Keratinocyte (primary cell): ENCODE results near the gene CREB3L1. TPM values are rescaled to one million over a fixed set of nuclear protein-coding genes. Genes with fewer than 3 reads are reported as not detected.

Experiments
- DNase-seq: peaks from one replicate; pipeline ENCODE4 v3.0.0-alpha.2; 2011; ENCODE audit warnings: low read depth, missing footprints, low spot score
- FAIRE-seq: peaks from 2 replicates; lab custom pipeline; 2011; peaks lifted over from hg19 to GRCh38; lab: Jason Lieb, UNC
- H2AFZ ChIP-seq: 2 replicates; pipeline ENCODE4 v1.6.0; 2012; ENCODE audit warnings: low read length, control low read depth, inconsistent platforms; ENCODE audit not compliant: control insufficient read depth
- H3K27ac ChIP-seq: 2 replicates; pipeline ENCODE4 v1.5.1; 2011; ENCODE audit warnings: low read length; ENCODE audit not compliant: control insufficient read depth, insufficient read depth
- H3K27me3 ChIP-seq: 3 replicates; pipeline ENCODE4 v1.6.0; 2011; ENCODE audit warnings: low read length; ENCODE audit not compliant: control insufficient read depth, insufficient read depth; ENCODE audit errors: extremely low read depth
- H3K36me3 ChIP-seq, 2 experiments: 2 replicates in 1 of 2; 3 replicates in 1 of 2; pipeline ENCODE4 v1.5.1; 2011; ENCODE audit warnings: low read length in 2 of 2, mild to moderate bottlenecking in 1 of 2; ENCODE audit not compliant: control insufficient read depth in 2 of 2, insufficient read depth in 2 of 2; ENCODE audit errors: extremely low read depth in 1 of 2
- H3K4me1 ChIP-seq: 3 replicates; pipeline ENCODE4 v1.5.1; 2011; ENCODE audit warnings: low read length; ENCODE audit not compliant: control insufficient read depth, insufficient read depth; ENCODE audit errors: extremely low read depth
- H3K4me2 ChIP-seq: 3 replicates; pipeline ENCODE4 v1.6.0; 2011; ENCODE audit warnings: low read depth, low read length; ENCODE audit not compliant: control insufficient read depth, insufficient read depth; ENCODE audit errors: extremely low read depth
- H3K4me3 ChIP-seq, 3 experiments: fragments of 200-600 bp in 1 of 3; sonication (generic) in 1 of 3; 2 replicates in 2 of 3; 3 replicates in 1 of 3; pipeline ENCODE4 v1.5.1; 2011 to 2016; ENCODE audit warnings: low read length in 3 of 3, mild to moderate bottlenecking in 3 of 3, control low read depth in 2 of 3, inconsistent platforms in 1 of 3, low read depth in 1 of 3, mixed read lengths in 1 of 3, mixed run types in 1 of 3, moderate library complexity in 1 of 3; ENCODE audit not compliant: control insufficient read depth in 2 of 3, insufficient read depth in 2 of 3; ENCODE audit errors: extremely low read depth in 1 of 3
- H3K79me2 ChIP-seq: 2 replicates; pipeline ENCODE4 v1.6.0; 2012; ENCODE audit warnings: low read length; ENCODE audit not compliant: control insufficient read depth, insufficient read depth
- H3K9ac ChIP-seq: 3 replicates; pipeline ENCODE4 v1.6.0; 2011; ENCODE audit warnings: low read length; ENCODE audit not compliant: control insufficient read depth, insufficient read depth; ENCODE audit errors: extremely low read depth
- H3K9me1 ChIP-seq: 3 replicates; pipeline ENCODE4 v1.6.0; 2011; ENCODE audit warnings: low read length; ENCODE audit not compliant: control insufficient read depth, insufficient read depth; ENCODE audit errors: extremely low read depth
- H3K9me3 ChIP-seq: 2 replicates; pipeline ENCODE4 v1.5.1; 2012; ENCODE audit warnings: low read depth, low read length; ENCODE audit not compliant: control insufficient read depth
- H4K20me1 ChIP-seq: 3 replicates; pipeline ENCODE4 v1.6.0; 2011; ENCODE audit warnings: low read length; ENCODE audit not compliant: control insufficient read depth, insufficient read depth; ENCODE audit errors: extremely low read depth
- EZH2 ChIP-seq: IDR thresholded peaks from one replicate; pipeline ENCODE4 v1.6.1; 2012; ENCODE audit warnings: inconsistent platforms, mild to moderate bottlenecking, low read length, moderate library complexity
- dilution Hi-C: fragments of 300-500 bp; cut with MboI; formaldehyde crosslinking; loops from one replicate; pipeline ENCODE4 v1.7.0; 2020; ENCODE audit warnings: low sequenced_read_pairs; ENCODE audit not compliant: extremely low pct_ligation_motif_present
- polyA plus RNA-seq, 5 experiments: library from polyadenylated mRNA; depleted of rRNA in 3 of 5; stranded (reverse) in 3 of 5; stranded (forward) in 1 of 5; unstranded in 1 of 5; fragments of >200 nt; gene quantifications; 1 replicate in 1 of 5; 2 replicates in 3 of 5; 3 replicates in 1 of 5; pipeline versions ENCODE4 v1.2.1 to v1.2.3, GENCODE V29; 2011 to 2012; ENCODE audit warnings: missing spikeins in 2 of 5, low read depth in 1 of 5, low replicate concordance in 1 of 5
- TF ChIP-seq, protein P1 (sequence below), 3 experiments: IDR thresholded peaks in 1 of 3; conservative IDR thresholded peaks in 1 of 3; optimal IDR thresholded peaks in 1 of 3; 2 replicates in 2 of 3; 3 replicates in 1 of 3; pipeline versions ENCODE3 to v1.5.1; 2011; ENCODE audit warnings: low read length in 3 of 3, mild to moderate bottlenecking in 3 of 3, moderate library complexity in 2 of 3, control low read depth in 1 of 3, inconsistent platforms in 1 of 3; ENCODE audit not compliant: insufficient read depth in 2 of 3; ENCODE audit errors: extremely low read depth in 1 of 3

Gene CREB3L1
- polyA plus RNA-seq, 1 donor (not counting 4 experiments of a cell fraction or from before 2014, with no cell fraction given) = not detected

DNA sequence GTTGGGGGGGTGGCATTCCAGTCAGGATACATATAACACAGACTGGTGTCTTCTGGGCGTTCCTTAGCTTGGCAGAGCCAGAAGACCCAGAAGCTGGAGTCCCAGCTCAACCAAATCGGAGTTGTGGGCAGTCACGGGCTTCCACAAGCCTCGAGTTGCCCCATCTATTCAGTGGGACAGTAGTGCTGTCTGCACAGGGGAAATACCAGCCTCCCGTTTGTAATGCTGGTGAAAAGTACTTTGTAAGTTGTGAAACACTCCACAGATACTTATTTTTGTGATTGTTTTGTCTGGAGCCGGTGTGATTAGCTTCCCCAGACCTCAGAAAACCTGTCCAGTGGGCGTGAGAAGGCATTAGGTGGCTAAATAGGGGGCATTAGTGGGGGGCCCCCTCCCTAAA is 83.4 kb downstream of the CREB3L1 start:
- no peak for TF ChIP-seq EZH2
- TF ChIP-seq, protein P1, sequence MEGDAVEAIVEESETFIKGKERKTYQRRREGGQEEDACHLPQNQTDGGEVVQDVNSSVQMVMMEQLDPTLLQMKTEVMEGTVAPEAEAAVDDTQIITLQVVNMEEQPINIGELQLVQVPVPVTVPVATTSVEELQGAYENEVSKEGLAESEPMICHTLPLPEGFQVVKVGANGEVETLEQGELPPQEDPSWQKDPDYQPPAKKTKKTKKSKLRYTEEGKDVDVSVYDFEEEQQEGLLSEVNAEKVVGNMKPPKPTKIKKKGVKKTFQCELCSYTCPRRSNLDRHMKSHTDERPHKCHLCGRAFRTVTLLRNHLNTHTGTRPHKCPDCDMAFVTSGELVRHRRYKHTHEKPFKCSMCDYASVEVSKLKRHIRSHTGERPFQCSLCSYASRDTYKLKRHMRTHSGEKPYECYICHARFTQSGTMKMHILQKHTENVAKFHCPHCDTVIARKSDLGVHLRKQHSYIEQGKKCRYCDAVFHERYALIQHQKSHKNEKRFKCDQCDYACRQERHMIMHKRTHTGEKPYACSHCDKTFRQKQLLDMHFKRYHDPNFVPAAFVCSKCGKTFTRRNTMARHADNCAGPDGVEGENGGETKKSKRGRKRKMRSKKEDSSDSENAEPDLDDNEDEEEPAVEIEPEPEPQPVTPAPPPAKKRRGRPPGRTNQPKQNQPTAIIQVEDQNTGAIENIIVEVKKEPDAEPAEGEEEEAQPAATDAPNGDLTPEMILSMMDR (optimal IDR thresholded peaks at IDR 0.05 in 1 of 3, IDR thresholded peaks at IDR 0.05 in 1 of 3, conservative IDR thresholded peaks at IDR 0.05 in 1 of 3; ENCODE audit: extremely low read depth in 1 of 3, insufficient read depth in 2 of 3, low read length in 3 of 3) = no peak
- FAIRE-seq (no peak), DNase-seq (no peak)
- Histone ChIP-seq H3K9ac (no peak overlapping the region), H3K27me3 (no peaks in the 10 kb centered on the region), H3K36me3 (peaks cover 11 to 19% of the 10 kb centered on the region in 2 experiments), H4K20me1 (peaks cover 17% of the 10 kb centered on the region), H3K4me1 (peaks cover 21% of the 10 kb centered on the region), H3K4me2 (no peak overlapping the region), H3K79me2 (peaks cover 80% of the 10 kb centered on the region), H3K27ac (no peak overlapping the region), H3K9me1 (peaks cover 5% of the 10 kb centered on the region), H3K4me3 (no peak overlapping the region), H3K9me3 (no peaks in the 10 kb centered on the region), H2AFZ (no peak overlapping the region)
- dilution Hi-C loops = no loop called here

DNA sequence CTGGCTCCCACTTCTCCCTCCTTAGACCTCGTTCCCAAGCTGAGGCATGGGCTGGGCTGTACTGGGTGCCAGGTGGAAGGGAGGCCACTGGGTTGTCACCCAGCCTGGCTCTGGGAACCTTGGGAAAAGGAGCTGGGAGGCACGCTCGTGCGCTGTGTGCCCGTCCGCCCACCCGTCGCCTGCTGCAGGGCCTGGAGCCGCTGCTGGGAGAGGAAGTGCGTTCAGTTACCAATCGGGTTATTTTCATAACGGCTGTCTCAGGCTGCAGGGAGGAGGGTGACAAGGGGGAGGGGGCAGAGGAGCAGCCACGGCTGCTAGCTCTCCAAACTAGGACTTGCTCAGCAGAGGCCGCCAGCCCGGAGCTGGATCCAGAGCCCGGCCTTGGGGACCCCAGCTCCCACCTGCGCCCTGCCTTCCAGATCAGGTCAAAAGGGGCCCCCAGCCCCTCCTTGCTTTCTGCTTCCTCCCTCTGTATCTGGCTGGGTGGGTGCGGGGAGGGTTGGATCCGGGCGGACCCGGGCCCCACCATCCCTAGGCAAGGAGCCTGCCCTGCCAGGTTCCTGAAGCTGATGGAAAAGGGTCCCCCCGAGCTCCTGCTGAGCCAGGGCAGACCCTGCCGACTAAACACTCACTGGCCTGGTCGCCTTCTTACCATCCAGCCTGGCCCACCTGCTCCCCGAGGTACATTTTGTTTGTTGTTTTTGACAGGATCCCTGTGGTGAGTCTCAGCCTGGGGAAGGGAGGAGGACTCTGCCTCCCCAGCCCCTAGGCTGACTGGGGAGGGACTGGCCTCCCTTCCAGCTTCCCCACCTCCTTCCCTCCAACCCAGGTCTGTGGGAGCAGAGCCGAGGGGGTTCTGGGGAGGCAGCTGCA is 84.1 kb downstream of the CREB3L1 start:
- H3K4me3 ChIP-seq = no peak overlapping the region
- H4K20me1 ChIP-seq = peaks cover 14% of the 10 kb centered on the region
- no peaks in the 10 kb centered on the region for H3K9me3 ChIP-seq
- H2AFZ ChIP-seq = no peak overlapping the region
- DNase-seq (no peak), FAIRE-seq (no peak)
- peaks cover 75% of the 10 kb centered on the region for H3K79me2 ChIP-seq
- H3K9me1 ChIP-seq = peaks cover 4% of the 10 kb centered on the region
- H3K27me3 ChIP-seq = no peaks in the 10 kb centered on the region
- TF ChIP-seq EZH2 = no peak
- TF ChIP-seq, protein P1 (optimal IDR thresholded peaks at IDR 0.05 in 1 of 3, IDR thresholded peaks at IDR 0.05 in 1 of 3, conservative IDR thresholded peaks at IDR 0.05 in 1 of 3; ENCODE audit: extremely low read depth in 1 of 3, insufficient read depth in 2 of 3, low read length in 3 of 3) = no peak
- dilution Hi-C loops = no loop called here
- peaks cover 17% of the 10 kb centered on the region for H3K4me1 ChIP-seq
- peaks cover 9 to 15% of the 10 kb centered on the region in 2 experiments for H3K36me3 ChIP-seq
- H3K4me2 ChIP-seq = no peak overlapping the region
- H3K27ac ChIP-seq = no peak overlapping the region
- no peak overlapping the region for H3K9ac ChIP-seq
